Liver (tissue), 3 donors: Measurements from ENCODE around the gene POLDIP3.

Experiments used
- EGR1 ChIP-seq, 2 donors: IDR thresholded peaks; 2 replicates each; pipeline ENCODE4 v1.6.1; 2016 to 2018; ENCODE audit warnings: antibody characterized with exemption in 2 of 2, low read depth in 2 of 2
- GABPA ChIP-seq, 2 donors: IDR thresholded peaks in 1 of 2; conservative IDR thresholded peaks in 1 of 2; 2 replicates each; pipeline ENCODE4 v1.6.1; 2016; ENCODE audit warnings: antibody characterized with exemption in 2 of 2, mild to moderate bottlenecking in 1 of 2, moderate library complexity in 1 of 2
- HNF4A ChIP-seq, 2 donors: conservative IDR thresholded peaks; 2 replicates each; pipeline ENCODE4 v1.6.1; 2016; ENCODE audit warnings: antibody characterized with exemption in 2 of 2, mild to moderate bottlenecking in 2 of 2
- HNF4G ChIP-seq: IDR thresholded peaks from 2 replicates; pipeline ENCODE4 v1.6.1; 2016; ENCODE audit warnings: antibody characterized with exemption
- RAD21 ChIP-seq, 2 donors: IDR thresholded peaks; 2 replicates each; pipeline ENCODE4 v1.6.1; 2016; ENCODE audit warnings: antibody characterized with exemption in 2 of 2, mild to moderate bottlenecking in 2 of 2
- SP1 ChIP-seq: IDR thresholded peaks from 2 replicates; pipeline ENCODE4 v1.6.1; 2018; ENCODE audit warnings: antibody characterized with exemption, mild to moderate bottlenecking
- TAF1 ChIP-seq: conservative IDR thresholded peaks from 2 replicates; pipeline ENCODE4 v1.6.1; 2016; ENCODE audit warnings: antibody characterized with exemption, mild to moderate bottlenecking
- YY1 ChIP-seq: IDR thresholded peaks from 2 replicates; pipeline ENCODE4 v1.6.1; 2016; ENCODE audit warnings: antibody characterized with exemption, mild to moderate bottlenecking
- TF ChIP-seq, protein P1 (sequence below): fragments of 150-350 bp; IDR thresholded peaks from 2 replicates; pipeline ENCODE4 v1.5.1; 2017; ENCODE audit warnings: improper control_type of control experiment, low read depth, low read length; ENCODE audit not compliant: missing input control
- TF ChIP-seq, protein P2 (sequence below): IDR thresholded peaks from 2 replicates; pipeline ENCODE4 v1.6.1; 2016; ENCODE audit warnings: antibody characterized with exemption, mild to moderate bottlenecking
- TF ChIP-seq, protein P3 (sequence below): IDR thresholded peaks from 2 replicates; pipeline ENCODE4 v1.6.1; 2016; ENCODE audit warnings: antibody characterized with exemption
- TF ChIP-seq, protein P4 (sequence below): IDR thresholded peaks from 2 replicates; pipeline ENCODE4 v1.6.1; 2016; ENCODE audit warnings: antibody characterized with exemption
- TF ChIP-seq, protein P5 (sequence below): IDR thresholded peaks from 2 replicates; pipeline ENCODE4 v1.6.1; 2016; ENCODE audit warnings: antibody characterized with exemption
- donor health status: healthy.
- donor health status: healthy.

DNA sequence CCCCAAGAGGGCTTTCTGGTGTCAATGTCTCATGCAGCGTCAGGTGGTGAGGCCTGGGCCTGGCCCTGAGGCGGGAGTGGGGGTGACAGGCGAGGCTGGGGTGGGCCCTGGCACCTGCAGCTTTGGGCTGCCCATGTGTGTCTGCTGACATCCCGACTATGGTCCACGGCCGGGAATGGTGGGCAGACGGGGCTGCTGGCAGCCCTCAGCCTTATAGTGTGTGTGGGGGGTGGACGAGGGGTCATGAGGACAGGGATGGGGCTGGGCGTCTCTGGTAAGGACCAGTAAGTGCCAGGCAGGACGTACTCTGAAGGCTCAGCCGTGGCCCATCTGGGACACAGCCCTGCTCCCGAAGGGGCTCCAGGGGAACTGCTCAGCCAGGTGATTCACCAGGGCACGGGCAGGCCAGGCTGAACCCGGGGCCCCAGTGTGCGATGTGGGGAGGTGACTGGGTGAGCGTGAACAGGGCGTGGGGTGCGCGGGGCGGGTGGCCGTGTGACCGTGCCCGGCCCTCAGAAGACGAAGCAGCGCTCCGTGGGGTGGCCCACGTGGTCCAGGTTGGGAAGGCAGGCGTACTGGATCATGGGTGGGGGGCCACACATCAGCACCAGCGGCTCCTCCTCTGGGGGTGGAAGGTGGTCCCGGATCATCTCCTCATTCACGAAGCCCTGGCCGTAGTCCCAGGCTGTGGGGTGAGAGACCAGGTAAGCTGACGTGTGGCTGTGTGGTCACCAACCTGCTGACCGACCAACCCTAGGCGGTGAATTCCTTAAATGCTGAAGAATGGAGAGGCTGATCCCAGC, 4.8 kb upstream of the POLDIP3 start:
- TF ChIP-seq, protein P1, sequence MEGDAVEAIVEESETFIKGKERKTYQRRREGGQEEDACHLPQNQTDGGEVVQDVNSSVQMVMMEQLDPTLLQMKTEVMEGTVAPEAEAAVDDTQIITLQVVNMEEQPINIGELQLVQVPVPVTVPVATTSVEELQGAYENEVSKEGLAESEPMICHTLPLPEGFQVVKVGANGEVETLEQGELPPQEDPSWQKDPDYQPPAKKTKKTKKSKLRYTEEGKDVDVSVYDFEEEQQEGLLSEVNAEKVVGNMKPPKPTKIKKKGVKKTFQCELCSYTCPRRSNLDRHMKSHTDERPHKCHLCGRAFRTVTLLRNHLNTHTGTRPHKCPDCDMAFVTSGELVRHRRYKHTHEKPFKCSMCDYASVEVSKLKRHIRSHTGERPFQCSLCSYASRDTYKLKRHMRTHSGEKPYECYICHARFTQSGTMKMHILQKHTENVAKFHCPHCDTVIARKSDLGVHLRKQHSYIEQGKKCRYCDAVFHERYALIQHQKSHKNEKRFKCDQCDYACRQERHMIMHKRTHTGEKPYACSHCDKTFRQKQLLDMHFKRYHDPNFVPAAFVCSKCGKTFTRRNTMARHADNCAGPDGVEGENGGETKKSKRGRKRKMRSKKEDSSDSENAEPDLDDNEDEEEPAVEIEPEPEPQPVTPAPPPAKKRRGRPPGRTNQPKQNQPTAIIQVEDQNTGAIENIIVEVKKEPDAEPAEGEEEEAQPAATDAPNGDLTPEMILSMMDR: no peak
- TF ChIP-seq, protein P2, sequence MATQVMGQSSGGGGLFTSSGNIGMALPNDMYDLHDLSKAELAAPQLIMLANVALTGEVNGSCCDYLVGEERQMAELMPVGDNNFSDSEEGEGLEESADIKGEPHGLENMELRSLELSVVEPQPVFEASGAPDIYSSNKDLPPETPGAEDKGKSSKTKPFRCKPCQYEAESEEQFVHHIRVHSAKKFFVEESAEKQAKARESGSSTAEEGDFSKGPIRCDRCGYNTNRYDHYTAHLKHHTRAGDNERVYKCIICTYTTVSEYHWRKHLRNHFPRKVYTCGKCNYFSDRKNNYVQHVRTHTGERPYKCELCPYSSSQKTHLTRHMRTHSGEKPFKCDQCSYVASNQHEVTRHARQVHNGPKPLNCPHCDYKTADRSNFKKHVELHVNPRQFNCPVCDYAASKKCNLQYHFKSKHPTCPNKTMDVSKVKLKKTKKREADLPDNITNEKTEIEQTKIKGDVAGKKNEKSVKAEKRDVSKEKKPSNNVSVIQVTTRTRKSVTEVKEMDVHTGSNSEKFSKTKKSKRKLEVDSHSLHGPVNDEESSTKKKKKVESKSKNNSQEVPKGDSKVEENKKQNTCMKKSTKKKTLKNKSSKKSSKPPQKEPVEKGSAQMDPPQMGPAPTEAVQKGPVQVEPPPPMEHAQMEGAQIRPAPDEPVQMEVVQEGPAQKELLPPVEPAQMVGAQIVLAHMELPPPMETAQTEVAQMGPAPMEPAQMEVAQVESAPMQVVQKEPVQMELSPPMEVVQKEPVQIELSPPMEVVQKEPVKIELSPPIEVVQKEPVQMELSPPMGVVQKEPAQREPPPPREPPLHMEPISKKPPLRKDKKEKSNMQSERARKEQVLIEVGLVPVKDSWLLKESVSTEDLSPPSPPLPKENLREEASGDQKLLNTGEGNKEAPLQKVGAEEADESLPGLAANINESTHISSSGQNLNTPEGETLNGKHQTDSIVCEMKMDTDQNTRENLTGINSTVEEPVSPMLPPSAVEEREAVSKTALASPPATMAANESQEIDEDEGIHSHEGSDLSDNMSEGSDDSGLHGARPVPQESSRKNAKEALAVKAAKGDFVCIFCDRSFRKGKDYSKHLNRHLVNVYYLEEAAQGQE: no peak
- TF ChIP-seq, protein P3, sequence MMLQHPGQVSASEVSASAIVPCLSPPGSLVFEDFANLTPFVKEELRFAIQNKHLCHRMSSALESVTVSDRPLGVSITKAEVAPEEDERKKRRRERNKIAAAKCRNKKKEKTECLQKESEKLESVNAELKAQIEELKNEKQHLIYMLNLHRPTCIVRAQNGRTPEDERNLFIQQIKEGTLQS: no peak
- no peak for TF ChIP-seq YY1
- TF ChIP-seq, protein P4, sequence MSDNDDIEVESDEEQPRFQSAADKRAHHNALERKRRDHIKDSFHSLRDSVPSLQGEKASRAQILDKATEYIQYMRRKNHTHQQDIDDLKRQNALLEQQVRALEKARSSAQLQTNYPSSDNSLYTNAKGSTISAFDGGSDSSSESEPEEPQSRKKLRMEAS: no peak
- TF ChIP-seq GABPA (IDR thresholded peaks at IDR 0.05 in 1 of 2, conservative IDR thresholded peaks at IDR 0.05 in 1 of 2): no peak
- no peak for TF ChIP-seq SP1
- no peak for TF ChIP-seq TAF1
- TF ChIP-seq HNF4A (conservative IDR thresholded peaks at IDR 0.05): no peak
- TF ChIP-seq, protein P5, sequence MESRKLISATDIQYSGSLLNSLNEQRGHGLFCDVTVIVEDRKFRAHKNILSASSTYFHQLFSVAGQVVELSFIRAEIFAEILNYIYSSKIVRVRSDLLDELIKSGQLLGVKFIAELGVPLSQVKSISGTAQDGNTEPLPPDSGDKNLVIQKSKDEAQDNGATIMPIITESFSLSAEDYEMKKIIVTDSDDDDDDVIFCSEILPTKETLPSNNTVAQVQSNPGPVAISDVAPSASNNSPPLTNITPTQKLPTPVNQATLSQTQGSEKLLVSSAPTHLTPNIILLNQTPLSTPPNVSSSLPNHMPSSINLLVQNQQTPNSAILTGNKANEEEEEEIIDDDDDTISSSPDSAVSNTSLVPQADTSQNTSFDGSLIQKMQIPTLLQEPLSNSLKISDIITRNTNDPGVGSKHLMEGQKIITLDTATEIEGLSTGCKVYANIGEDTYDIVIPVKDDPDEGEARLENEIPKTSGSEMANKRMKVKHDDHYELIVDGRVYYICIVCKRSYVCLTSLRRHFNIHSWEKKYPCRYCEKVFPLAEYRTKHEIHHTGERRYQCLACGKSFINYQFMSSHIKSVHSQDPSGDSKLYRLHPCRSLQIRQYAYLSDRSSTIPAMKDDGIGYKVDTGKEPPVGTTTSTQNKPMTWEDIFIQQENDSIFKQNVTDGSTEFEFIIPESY: no peak
- TF ChIP-seq EGR1 (IDR thresholded peaks at IDR 0.05; ENCODE audit: low read depth in 2 of 2): no peak
- no peak for TF ChIP-seq RAD21 (IDR thresholded peaks at IDR 0.05)
- no peak for TF ChIP-seq HNF4G
